Measurements from ENCODE around the gene MAN1C1. TPM values are rescaled to one million over a fixed set of nuclear protein-coding genes. Genes with fewer than 3 reads are reported as not detected.
A peak's percentile ranks its signal among the peaks of the same experiment; 100 is the strongest.

Gene MAN1C1
- total RNA-seq, 2 experiments from 2014 or later, result 5.1 to 5.3 TPM

DNA sequence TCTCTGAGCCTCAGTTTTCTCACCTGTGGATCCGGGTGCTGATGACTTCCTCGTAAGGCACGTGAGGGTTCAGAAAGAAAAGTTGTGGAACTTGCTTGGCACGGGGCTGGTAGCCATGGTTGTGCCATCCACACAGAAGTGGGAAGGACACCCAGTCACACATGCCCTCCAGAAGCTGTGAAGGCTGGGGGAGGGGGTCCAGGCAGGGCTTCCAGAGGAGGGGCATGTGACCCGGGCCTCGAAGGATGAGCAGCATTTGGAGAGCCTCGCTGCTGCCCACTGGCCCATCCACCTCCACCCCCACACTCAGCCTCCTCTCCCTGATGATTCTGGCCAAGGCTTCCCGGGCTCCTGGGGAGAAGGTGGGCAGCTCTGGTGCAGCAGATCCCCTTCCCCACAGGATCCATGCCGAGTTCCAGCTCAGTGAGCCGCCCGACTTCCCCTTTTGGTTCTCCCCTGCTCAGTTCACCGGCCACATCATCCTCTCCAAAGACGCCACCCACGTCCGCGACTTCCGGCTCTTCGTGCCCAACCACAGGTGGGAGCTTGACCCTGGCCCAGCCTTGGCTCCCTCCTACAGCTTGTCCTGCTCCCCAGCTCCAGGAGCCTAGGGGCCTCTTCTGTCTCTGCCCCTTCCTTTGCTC lies 192.8 kb downstream of the MAN1C1 start:
- no peaks in the 10 kb centered on the region for H3K27me3 Mint-ChIP-seq
- H3K4me3 Mint-ChIP-seq, result no peak overlapping the region
- peaks cover 5% of the 10 kb centered on the region for H3K36me3 Mint-ChIP-seq
- H3K27ac Mint-ChIP-seq, result no peak overlapping the region
- H3K9me3 Mint-ChIP-seq, result no peaks in the 10 kb centered on the region
- DNase-seq, result no peak
- H3K4me1 Mint-ChIP-seq, result peaks cover 6% of the 10 kb centered on the region

DNA sequence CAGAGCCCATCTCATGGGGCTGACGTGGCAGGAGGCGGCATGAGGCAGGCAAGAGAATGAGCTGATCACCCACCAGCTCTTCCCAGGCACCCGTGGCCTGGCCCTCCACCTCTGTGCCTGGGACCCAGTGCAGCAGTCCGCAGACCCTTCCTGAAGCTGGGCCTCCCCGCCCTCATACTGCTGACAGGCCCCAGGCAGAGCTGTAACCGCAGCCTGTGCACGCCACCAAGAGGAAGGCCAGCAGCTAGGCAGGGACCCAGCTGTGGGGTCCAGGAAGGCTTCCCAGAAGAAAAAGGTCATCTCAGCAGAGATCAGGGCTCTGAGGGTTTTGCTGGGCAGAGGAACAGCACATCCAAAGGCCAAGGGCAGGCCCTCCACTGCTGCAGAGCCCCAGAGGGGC lies 193.3 kb downstream of the MAN1C1 start:
- H3K4me3 Mint-ChIP-seq, result no peak overlapping the region
- H3K4me1 Mint-ChIP-seq, result peaks cover 2% of the 10 kb centered on the region
- no peak for DNase-seq
- H3K27me3 Mint-ChIP-seq, result no peaks in the 10 kb centered on the region
- no peaks in the 10 kb centered on the region for H3K9me3 Mint-ChIP-seq
- H3K36me3 Mint-ChIP-seq, result peaks cover 5% of the 10 kb centered on the region
- H3K27ac Mint-ChIP-seq, result no peak overlapping the region

DNA sequence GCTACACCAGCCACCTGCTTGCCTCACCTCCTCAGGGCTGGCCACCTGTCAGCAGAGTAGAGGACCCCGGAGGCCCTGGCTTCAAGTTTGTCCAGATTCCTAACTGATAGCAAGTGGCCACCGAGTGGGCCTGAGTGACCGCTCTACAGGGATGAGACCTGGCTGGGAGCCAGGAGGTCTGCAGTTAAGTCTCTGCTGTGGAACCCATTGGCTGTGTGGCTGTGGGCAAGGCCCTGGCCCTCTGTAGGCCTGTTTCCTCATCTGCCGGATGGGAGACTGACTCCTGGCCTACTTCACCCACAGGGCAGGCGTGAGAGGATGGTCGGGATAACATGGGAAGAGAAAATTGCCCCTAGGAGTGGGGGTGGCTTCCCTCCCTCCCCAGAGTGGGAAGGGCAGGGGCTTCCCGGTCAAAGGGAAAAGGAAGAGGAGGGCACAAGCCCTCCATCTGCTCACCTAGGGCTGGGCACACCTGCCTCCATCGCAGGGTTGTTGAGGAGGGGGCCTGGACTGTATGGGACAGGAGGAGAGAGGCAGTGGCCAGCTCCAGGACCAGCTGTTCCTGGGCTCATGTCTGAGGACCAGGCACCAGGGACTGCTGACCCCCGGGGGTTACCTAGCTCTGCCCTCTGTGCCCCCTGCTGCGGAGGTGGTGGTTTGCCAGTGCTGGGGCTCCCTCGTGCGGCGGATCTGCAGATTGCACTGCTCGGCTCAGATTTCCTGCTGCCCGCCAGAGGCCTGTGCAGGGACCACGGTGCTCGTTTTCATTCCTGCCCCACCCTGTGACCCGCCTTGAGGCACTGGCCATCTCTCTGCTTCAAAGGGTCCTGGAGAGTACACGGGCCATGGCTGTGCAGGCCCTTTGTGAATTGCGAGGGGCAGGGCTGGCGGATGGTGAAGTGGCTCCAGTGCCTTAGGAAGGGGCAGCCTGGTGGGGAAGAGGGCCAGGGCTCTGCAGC lies 194.0 kb downstream of the MAN1C1 start:
- Mint-ChIP-seq H3K27me3 (no peaks in the 10 kb centered on the region), H3K4me1 (no peaks in the 10 kb centered on the region), H3K36me3 (peaks cover 3% of the 10 kb centered on the region), H3K4me3 (no peak overlapping the region), H3K9me3 (no peaks in the 10 kb centered on the region), H3K27ac (no peak overlapping the region)
- DNase-seq, result peak; percentile 76

DNA sequence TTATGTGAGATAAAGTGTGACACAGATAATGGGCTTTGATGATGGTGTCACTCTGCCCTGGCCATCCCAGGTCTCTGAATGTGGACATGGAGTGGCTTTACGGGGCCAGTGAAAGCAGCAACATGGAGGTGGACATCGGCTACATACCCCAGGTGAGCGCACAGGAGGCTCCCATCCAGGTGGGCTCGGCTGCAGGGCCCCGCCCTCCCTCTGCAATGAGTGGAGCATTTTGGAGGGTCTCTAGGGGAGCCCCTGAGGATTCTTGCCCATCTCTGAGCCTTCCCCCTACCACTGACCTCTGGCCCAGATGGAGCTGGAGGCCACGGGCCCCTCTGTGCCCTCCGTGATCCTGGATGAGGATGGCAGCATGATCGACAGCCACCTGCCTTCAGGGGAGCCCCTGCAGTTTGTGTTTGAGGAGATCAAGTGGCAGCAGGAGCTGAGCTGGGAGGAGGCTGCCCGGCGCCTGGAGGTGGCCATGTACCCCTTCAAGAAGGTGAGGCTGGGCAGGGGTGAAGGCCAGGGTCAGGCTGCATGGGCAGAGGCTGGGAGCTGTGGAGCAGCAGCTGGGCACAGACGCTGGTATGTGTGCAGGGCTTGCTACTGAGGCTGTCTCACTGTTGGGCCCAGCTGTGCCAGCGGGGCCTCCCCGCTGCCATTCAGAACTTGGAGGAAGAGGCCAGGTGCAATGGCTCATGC lies 194.9 kb downstream of the MAN1C1 start:
- H3K9me3 Mint-ChIP-seq, result no peaks in the 10 kb centered on the region
- H3K27ac Mint-ChIP-seq, result no peak overlapping the region
- H3K27me3 Mint-ChIP-seq, result no peaks in the 10 kb centered on the region
- no peak overlapping the region for H3K4me3 Mint-ChIP-seq
- peaks cover 2% of the 10 kb centered on the region for H3K36me3 Mint-ChIP-seq
- no peaks in the 10 kb centered on the region for H3K4me1 Mint-ChIP-seq
- DNase-seq, result no peak

DNA sequence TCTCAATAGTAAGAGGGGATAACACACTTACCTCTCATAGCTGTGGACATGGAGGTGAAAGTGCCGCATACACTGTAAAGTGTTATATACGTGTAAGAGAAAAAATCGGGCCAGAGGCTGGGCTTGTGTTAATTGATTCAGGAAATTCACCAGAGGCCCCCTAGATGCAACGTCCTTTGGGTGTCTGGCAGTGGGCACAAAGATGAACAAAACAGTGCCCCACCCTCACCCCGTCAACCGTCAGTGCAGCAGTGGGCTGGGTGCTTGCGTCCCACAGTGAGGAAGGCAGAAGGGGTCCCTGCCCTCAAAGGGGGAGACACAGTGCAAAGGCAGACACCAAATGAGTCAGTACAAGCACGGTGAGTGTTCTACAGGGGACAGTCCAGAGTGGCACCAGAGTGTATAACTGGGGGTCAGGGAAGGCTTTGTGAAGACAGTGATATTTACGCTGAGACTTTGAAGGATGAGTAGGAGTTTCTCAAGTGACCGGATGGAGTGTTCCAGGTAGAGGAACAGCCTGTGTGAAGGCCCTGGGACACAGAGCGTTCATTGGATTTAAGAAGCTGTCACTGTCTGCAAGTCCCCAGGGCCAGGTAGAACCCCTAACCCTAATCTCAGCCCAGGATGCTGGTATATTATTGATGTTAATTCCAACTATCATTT lies 196.6 kb downstream of the MAN1C1 start:
- H3K36me3 Mint-ChIP-seq, result peaks cover 2% of the 10 kb centered on the region
- peaks cover 2% of the 10 kb centered on the region for H3K4me1 Mint-ChIP-seq
- H3K9me3 Mint-ChIP-seq, result no peaks in the 10 kb centered on the region
- H3K27ac Mint-ChIP-seq, result no peak overlapping the region
- DNase-seq, result no peak
- no peak overlapping the region for H3K4me3 Mint-ChIP-seq
- no peaks in the 10 kb centered on the region for H3K27me3 Mint-ChIP-seq

DNA sequence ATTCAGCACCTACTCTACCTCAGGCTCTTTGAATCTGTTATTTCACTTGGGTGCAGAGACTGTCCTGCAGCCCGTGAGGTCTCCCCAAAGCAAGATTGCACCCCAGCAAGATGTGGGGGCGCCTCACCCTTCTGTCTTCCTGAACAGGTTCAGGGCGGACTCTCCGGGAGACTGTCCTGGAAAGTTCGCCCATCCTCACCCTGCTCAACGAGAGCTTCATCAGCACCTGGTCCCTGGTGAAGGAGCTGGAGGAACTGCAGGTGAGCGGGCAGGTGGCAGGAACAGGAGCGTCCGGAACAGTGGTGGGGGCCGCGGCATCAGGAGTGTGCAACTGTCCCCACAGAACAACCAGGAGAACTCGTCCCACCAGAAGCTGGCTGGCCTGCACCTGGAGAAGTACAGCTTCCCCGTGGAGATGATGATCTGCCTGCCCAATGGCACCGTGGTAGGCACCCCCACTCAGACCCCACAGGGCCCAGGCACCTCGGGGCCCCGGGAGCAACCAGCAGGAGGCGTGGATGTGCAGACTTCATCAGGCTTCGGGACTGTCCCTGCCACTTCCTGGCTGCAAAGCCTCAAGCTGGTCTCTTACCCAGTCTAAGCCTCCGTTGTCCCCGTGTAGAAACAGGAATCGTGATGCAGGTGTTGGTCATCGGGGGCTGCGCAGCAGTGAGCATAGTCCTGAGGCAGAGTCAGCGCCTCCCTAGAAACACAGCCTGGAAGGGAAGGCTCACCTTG lies 197.3 kb downstream of the MAN1C1 start:
- H3K9me3 Mint-ChIP-seq, result no peaks in the 10 kb centered on the region
- peaks cover 2% of the 10 kb centered on the region for H3K36me3 Mint-ChIP-seq
- DNase-seq, result no peak

DNA sequence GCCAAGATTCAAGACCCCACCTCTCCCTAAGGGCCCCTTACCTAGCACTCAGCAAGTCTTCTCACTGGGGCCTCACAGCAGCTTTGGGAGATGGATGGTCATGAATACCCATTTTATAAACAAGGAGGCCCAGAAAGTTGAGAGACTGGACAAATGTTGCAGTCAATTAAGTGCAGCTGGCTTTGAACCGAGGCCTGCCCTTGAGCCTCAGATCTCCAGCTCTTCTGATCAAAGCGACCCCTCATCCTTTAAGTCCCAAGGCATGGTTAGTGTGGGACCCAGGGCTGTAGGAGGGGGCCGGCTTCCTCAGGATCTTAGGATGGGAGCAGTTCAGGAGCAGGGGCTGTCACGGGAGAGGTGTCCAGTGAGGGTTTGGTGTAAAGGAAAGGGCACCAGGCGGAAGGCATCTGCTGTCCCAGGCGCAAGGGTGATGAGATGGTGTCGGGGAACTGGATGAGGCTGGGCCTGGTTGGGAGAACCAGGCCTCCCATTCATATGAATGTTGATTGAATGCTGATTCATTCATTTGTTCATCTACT lies 198.0 kb downstream of the MAN1C1 start:
- Mint-ChIP-seq H3K9me3 (no peaks in the 10 kb centered on the region), H3K4me3 (no peak overlapping the region), H3K4me1 (peaks cover 11% of the 10 kb centered on the region), H3K27ac (no peak overlapping the region), H3K36me3 (peaks cover 1% of the 10 kb centered on the region), H3K27me3 (no peaks in the 10 kb centered on the region)
- DNase-seq, result no peak

More for the DNA sequence above, 197.3 kb downstream of the MAN1C1 start:
- H3K27me3 Mint-ChIP-seq, result no peaks in the 10 kb centered on the region
- H3K4me1 Mint-ChIP-seq, result peaks cover 8% of the 10 kb centered on the region
- no peak overlapping the region for H3K27ac Mint-ChIP-seq
- H3K4me3 Mint-ChIP-seq, result no peak overlapping the region

DNA sequence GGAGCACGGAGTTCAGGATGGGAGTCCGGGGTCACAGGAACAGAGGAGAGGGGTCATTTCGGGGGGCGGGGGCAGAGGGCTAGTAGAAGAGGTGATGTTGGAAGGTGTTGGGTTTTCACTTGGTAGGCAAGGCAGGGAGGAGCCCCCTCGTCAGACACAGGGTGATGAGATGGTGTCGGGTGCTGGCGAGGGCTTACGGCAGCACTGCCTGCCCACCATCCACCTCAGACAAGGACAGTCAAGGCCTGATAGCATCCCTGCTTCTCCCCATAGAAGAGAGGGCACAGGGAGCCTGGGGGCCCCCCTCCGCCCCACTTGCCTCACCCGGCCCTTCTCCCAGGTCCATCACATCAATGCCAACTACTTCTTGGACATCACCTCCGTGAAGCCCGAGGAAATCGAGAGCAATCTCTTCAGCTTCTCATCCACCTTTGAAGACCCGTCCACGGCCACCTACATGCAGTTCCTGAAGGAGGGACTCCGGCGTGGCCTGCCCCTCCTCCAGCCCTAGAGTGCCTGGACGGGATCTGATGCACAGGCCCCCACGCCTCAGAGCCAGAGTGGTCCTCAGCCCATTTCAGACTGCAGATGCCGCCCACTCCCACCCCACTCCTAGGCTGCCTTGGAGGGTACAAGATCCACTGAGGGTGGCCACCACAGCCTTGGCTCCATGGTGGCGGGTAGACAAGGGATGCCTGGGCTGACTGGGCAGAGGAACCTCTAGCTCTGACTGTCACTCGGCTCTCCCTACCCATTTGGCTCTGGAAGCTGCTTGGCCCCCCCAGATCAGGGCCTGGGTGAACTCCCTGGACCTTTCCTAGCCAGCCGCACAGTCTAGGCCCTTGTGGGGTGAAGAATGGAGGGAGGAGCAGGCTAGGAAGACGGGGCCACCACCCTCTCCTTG lies 198.9 kb downstream of the MAN1C1 start:
- H3K36me3 Mint-ChIP-seq, result no peaks in the 10 kb centered on the region
- H3K4me1 Mint-ChIP-seq, result peaks cover 11% of the 10 kb centered on the region
- H3K9me3 Mint-ChIP-seq, result no peaks in the 10 kb centered on the region
- H3K4me3 Mint-ChIP-seq, result no peak overlapping the region
- H3K27ac Mint-ChIP-seq, result no peak overlapping the region
- no peaks in the 10 kb centered on the region for H3K27me3 Mint-ChIP-seq
- DNase-seq, result no peak

DNA sequence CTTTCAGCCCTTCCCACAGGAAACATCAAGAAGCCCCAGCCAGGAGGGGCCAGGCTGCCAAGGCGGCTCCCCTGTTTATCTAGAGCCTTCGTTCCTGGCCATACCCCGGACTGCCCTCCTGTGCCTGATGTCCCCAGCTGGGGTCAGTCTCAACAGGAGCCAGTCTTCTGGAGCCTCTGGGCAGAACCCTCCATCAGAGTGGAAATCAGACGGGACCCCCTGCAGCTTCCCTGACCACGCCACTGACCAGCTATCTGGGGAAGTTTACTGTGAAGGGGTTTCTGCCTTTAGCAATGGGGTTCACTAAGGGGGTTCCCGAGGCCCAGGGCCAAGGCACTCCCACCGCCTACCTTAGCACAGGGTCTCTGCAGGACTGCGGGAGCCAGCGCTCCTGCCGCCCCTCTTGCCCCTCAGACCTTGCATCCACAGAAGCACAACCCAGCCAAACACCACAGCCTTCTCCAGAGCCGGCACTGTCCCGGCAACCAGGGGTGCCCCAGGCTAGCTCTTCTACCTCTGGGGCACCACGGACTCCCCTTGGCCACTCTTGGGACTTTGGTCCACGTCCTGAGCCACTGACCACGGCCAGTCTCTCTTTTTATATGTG lies 199.6 kb downstream of the MAN1C1 start:
- Mint-ChIP-seq H3K9me3 (no peaks in the 10 kb centered on the region), H3K27ac (no peak overlapping the region), H3K4me3 (no peak overlapping the region), H3K27me3 (no peaks in the 10 kb centered on the region), H3K36me3 (peaks cover 5% of the 10 kb centered on the region), H3K4me1 (peaks cover 16% of the 10 kb centered on the region)
- DNase-seq, result no peak

DNA sequence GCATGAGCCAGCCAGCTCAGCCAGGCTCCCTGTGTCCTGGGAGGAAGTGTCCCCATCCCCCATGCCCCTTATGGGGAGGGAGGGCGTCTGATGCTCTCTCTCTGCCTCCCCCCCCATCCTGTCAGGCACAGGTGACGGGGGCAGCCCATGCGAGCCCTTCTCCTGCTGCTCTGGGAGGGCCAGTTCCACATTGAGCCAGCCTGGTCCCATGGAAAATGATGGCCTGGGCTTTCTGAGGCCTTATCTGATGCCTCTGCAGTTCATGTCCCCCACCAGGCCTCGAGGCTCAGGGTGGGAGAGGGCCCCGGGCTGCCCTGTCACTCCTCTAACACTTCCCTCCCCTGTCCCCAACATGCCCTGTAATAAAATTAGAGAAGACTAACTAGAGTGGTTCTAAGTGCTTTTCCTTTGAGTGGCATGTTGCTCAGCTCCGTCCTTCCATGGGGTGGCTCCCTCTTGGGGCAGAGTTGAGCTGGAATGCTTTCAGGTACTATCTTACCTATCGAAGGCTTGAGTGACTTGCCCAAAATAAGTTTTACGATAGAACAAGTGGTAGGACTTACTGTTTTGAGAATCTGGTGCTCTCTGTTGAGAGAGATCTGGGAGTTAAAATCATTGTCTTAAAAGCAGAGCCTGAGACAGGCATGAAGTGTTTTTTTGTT lies 201.4 kb downstream of the MAN1C1 start:
- peaks cover 9% of the 10 kb centered on the region for H3K36me3 Mint-ChIP-seq
- peak overlapping the region; percentile 86 for H3K4me3 Mint-ChIP-seq
- no peaks in the 10 kb centered on the region for H3K27me3 Mint-ChIP-seq
- H3K27ac Mint-ChIP-seq, result peak overlapping the region; percentile 73
- H3K9me3 Mint-ChIP-seq, result no peaks in the 10 kb centered on the region
- peaks cover 22% of the 10 kb centered on the region for H3K4me1 Mint-ChIP-seq
- no peak for DNase-seq

DNA sequence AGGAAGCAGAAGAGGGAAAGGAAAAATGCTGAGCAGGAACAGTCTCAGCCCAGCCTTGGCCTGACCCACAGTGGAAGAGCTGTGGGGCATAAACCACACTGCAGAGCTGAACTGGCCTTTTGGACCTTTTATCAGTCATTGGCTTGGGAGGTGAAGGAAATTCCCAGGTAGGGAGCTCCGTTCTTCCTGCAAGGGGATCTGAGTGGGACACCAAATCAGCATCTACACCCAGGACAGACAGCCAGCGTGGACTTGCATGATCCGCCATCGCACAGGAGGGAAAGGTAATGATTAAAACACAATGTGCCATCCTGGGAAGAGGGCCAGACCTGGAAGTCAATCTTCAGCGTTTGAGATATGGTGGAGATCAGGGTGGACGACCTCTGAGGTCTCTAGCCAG lies 202.0 kb downstream of the MAN1C1 start:
- Mint-ChIP-seq H3K27me3 (no peaks in the 10 kb centered on the region), H3K9me3 (no peaks in the 10 kb centered on the region), H3K4me3 (peak overlapping the region; percentile 86), H3K4me1 (peaks cover 22% of the 10 kb centered on the region), H3K36me3 (peaks cover 9% of the 10 kb centered on the region), H3K27ac (peak overlapping the region; percentile 73)
- no peak for DNase-seq

DNA sequence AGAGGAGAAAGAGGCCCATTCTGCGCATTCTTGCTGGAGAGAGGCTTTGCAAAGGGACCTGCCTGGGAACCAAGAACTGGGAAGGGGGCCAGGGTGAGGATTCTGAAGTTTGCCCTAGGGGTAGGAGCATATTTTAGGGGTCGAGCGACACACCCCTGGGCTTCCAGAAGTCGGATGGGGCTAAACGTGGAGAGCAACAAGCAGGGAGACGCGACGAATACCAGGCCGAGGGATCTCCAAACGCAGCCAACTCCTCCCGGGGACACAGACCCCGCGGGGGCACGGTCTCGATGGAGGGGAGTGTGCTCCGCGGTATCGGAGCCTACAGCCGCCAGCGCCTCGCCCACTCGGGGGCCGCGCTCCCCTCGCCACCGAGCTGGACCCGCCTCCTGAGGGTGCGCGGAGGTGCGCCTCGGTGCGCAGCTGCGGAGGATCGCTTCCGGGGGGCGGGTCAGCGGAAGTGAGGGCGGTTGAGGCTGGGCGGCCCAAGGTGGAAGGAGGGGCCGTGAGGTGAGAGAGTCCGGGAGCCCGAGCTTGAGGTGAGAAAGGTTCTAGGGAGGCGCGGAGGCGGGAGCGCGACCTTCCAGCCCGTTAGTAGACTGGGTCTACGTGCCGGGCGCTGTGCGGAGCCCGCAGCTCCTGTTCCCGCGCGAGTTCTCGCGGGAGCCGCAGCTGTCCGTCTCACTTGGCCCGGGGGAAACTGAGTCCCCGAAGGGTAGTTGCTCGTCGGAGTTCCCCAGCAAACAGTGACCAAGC lies 203.1 kb downstream of the MAN1C1 start, which contains the start of gene MTFR1L:
Gene MTFR1L (plus strand): TSS at position 464 of the 756 bp plus-strand sequence. CDS start 3,151 bp downstream, outside the sequence.
- peak; percentile 96 for DNase-seq
- peak within 1 kb of the TSS; percentile 87 for H3K4me3 Mint-ChIP-seq
- peaks cover 9% of the 10 kb centered on the region for H3K36me3 Mint-ChIP-seq
- H3K4me1 Mint-ChIP-seq, result peaks cover 22% of the 10 kb centered on the region
- peak within 1 kb of the TSS; percentile 88 for H3K27ac Mint-ChIP-seq
- no peaks in the 10 kb centered on the region for H3K27me3 Mint-ChIP-seq
- no peaks in the 10 kb centered on the region for H3K9me3 Mint-ChIP-seq

Measured in activated naive CD8-positive, alpha-beta T cell treated with anti-CD3 and anti-CD28 coated beads for 36 hours (primary cell).